HCT116 (cell line): Measurements from ENCODE around the gene KDM4D. TPM values are rescaled to one million over a fixed set of nuclear protein-coding genes. Genes with fewer than 3 reads are reported as not detected.
"Not testable (repeated sequence)": the region's sequence is repeated elsewhere in the genome, so short reads cannot be mapped to it uniquely, and the experiment has no call there.

Experiments used
- ATAC-seq: fragments of 200-7000 bp; cut with Tn5 transposase; 2 replicates; pipeline ENCODE4 v1.9.1; 2020; ENCODE audit warnings: mild to moderate bottlenecking, moderate library complexity
- BruUV-seq: library from RNA; stranded (reverse); fragments of 400-500 nt; replicated peaks from 2 replicates; lab custom pipeline; 2021; lab: Mats Ljungman, UMichigan
- CTCF ChIA-PET: fragments of 300-600 bp; sonication (Branson Sonifier 250); formaldehyde crosslinking; loops from one replicate; lab custom pipeline; 2021; ENCODE audit warnings: antibody characterized with exemption; lab: Charles Lee
- POLR2A ChIA-PET: fragments of 300-600, 350-600 bp; sonication (Branson Sonifier 250); formaldehyde crosslinking; loops from one replicate; lab custom pipeline; 2021; ENCODE audit warnings: antibody characterized with exemption; lab: Charles Lee
- RAD21 ChIA-PET, 2 experiments: fragments of 300-600 bp; sonication (Branson Sonifier 250); formaldehyde crosslinking; loops; one replicate each; lab custom pipeline; 2023; ENCODE audit warnings: low total read pairs in 2 of 2; ENCODE audit not compliant: uncharacterized antibody in 2 of 2, unreplicated experiment in 2 of 2, low non-redundant PET in 1 of 2; lab: Charles Lee
- DNase-seq: peaks from one replicate; pipeline ENCODE4 v3.0.0-alpha.2; 2010; ENCODE audit warnings: low read depth, low spot score
- H2AFZ ChIP-seq: fragments of 200-600 bp; shearing (Covaris generic), sonication (generic); 2 replicates; pipeline ENCODE4 v1.6.1; 2017; ENCODE audit warnings: low read depth, mixed run types, mixed read lengths, antibody characterized with exemption, low read length; ENCODE audit not compliant: poor library complexity, severe bottlenecking
- H3K27ac ChIP-seq: 2 replicates; pipeline ENCODE4 v1.5.1; 2012; ENCODE audit warnings: low read depth, low read length
- H3K27me3 ChIP-seq: fragments of 200-600 bp; sonication (generic); 2 replicates; pipeline ENCODE4 v1.6.1; 2016; ENCODE audit warnings: mixed run types, low read length, mixed read lengths; ENCODE audit not compliant: insufficient read depth
- H3K36me3 ChIP-seq, 2 experiments: fragments of 200-500 bp in 1 of 2; fragments of 200-600 bp in 1 of 2; sonication (Bioruptor generic) in 1 of 2; sonication (generic) in 1 of 2; 2 replicates each; pipeline versions ENCODE4 v1.5.1 to v1.6.1; 2014 to 2016; ENCODE audit warnings: low read length in 2 of 2, inconsistent platforms in 1 of 2, mixed read lengths in 1 of 2, mixed run types in 1 of 2; ENCODE audit not compliant: insufficient read depth in 2 of 2, control insufficient read depth in 1 of 2
- H3K4me1 ChIP-seq, 2 experiments: fragments of 200-600 bp in 1 of 2; sonication (generic) in 1 of 2; 2 replicates each; pipeline versions ENCODE4 v1.5.1 to v1.6.1; 2012 to 2017; ENCODE audit warnings: low read length in 2 of 2, inconsistent platforms in 1 of 2, mild to moderate bottlenecking in 1 of 2, mixed read lengths in 1 of 2, mixed run types in 1 of 2, moderate library complexity in 1 of 2; ENCODE audit not compliant: insufficient read depth in 2 of 2, control insufficient read depth in 1 of 2
- H3K4me2 ChIP-seq: fragments of 200-600 bp; sonication (generic); 2 replicates; pipeline ENCODE4 v1.6.1; 2017; ENCODE audit warnings: mixed run types, low read length, mixed read lengths
- H3K4me3 ChIP-seq, 2 experiments: fragments of 200-600 bp in 1 of 2; sonication (generic) in 1 of 2; replicated peaks in 1 of 2; 2 replicates each; pipeline ENCODE4 v1.5.1; 2011 to 2016; ENCODE audit warnings: low read length in 2 of 2, control low read depth in 1 of 2, low read depth in 1 of 2, mild to moderate bottlenecking in 1 of 2, mixed read lengths in 1 of 2, mixed run types in 1 of 2
- H3K79me2 ChIP-seq: fragments of 200-600 bp; sonication (generic); 2 replicates; pipeline ENCODE4 v1.6.1; 2017; ENCODE audit warnings: mild to moderate bottlenecking, mixed run types, low read length, moderate library complexity, mixed read lengths; ENCODE audit not compliant: insufficient read depth
- H3K9ac ChIP-seq: fragments of 200-600 bp; sonication (generic); 2 replicates; pipeline ENCODE4 v1.6.1; 2016; ENCODE audit warnings: low read length, mixed read lengths
- H3K9me2 ChIP-seq: fragments of 200-600 bp; sonication (generic), shearing (Covaris generic); 2 replicates; pipeline ENCODE4 v1.6.1; 2017; ENCODE audit warnings: mixed run types, mild to moderate bottlenecking, moderate library complexity; ENCODE audit not compliant: insufficient read depth
- H3K9me3 ChIP-seq, 2 experiments: fragments of 200-500 bp in 1 of 2; fragments of 200-600 bp in 1 of 2; sonication (Bioruptor generic) in 1 of 2; sonication (generic) in 1 of 2; 2 replicates each; pipeline ENCODE4 v1.6.1; 2014 to 2017; ENCODE audit warnings: low read length in 2 of 2, mixed read lengths in 2 of 2, inconsistent platforms in 1 of 2, low read depth in 1 of 2, mild to moderate bottlenecking in 1 of 2, mixed run types in 1 of 2, moderate library complexity in 1 of 2; ENCODE audit not compliant: control insufficient read depth in 1 of 2, insufficient read depth in 1 of 2
- H4K20me1 ChIP-seq: fragments of 200-600 bp; sonication (generic), shearing (Covaris generic); 2 replicates; pipeline ENCODE4 v1.6.1; 2017; ENCODE audit warnings: mixed run types, mild to moderate bottlenecking, moderate library complexity; ENCODE audit not compliant: insufficient read depth
- CEBPB ChIP-seq: IDR thresholded peaks from 2 replicates; pipeline ENCODE4 v1.6.1; 2012; ENCODE audit warnings: low read depth
- RAD21 ChIP-seq: IDR thresholded peaks from 2 replicates; pipeline ENCODE4 v1.6.1; 2012; ENCODE audit warnings: low read depth, mild to moderate bottlenecking
- REST ChIP-seq: IDR thresholded peaks from 2 replicates; pipeline ENCODE4 v1.6.1; 2012; ENCODE audit warnings: low read depth
- SIN3A ChIP-seq: IDR thresholded peaks from 2 replicates; pipeline ENCODE4 v1.6.1; 2012; ENCODE audit warnings: low read depth
- SP1 ChIP-seq: IDR thresholded peaks from 2 replicates; pipeline ENCODE4 v1.6.1; 2012; ENCODE audit warnings: low read depth
- SRF ChIP-seq: IDR thresholded peaks from 2 replicates; pipeline ENCODE4 v1.6.1; 2012; ENCODE audit warnings: low read depth
- YY1 ChIP-seq: IDR thresholded peaks from 2 replicates; pipeline ENCODE4 v1.6.1; 2011; ENCODE audit warnings: low read length, low read depth, moderate library complexity, mild to moderate bottlenecking; ENCODE audit not compliant: insufficient replicate concordance; ENCODE audit errors: extremely low read depth
- intact Hi-C: fragments of 100-400 bp; cut with micrococcal nuclease; formaldehyde crosslinking; loops from 2 replicates; pipeline ENCODE4 v1.10.0; 2022
- total RNA-seq: library from RNA; stranded (reverse); gene quantifications from one replicate; pipeline ENCODE4 v1.2.1, GENCODE V29; 2021; ENCODE audit not compliant: unreplicated experiment

KDM4D gene
- total RNA-seq, 1 experiment from 2014 or later: 2.1 TPM

- no peaks in the 10 kb centered on the region for H3K27me3 ChIP-seq
- intact Hi-C loops: no loop called here
- no peak overlapping the region for H3K4me3 ChIP-seq
- peaks cover 13 to 17% of the 10 kb centered on the region in 2 experiments; a peak in 3 of 4 replicates for H3K4me1 ChIP-seq
- no peak overlapping the region for H3K4me2 ChIP-seq
- no TSS peak for BruUV-seq
- H4K20me1 ChIP-seq: no peaks in the 10 kb centered on the region
- no peaks in the 10 kb centered on the region for H3K36me3 ChIP-seq
- POLR2A ChIA-PET: no interaction called here
- H3K79me2 ChIP-seq: no peaks in the 10 kb centered on the region
- CTCF ChIA-PET: no interaction called here
- H3K9me3 ChIP-seq: no peaks in the 10 kb centered on the region
- ATAC-seq: no peak
- RAD21 ChIA-PET: no interaction called here
- TF ChIP-seq RAD21: no peak
- no peak for TF ChIP-seq CEBPB
- no peak for TF ChIP-seq SRF
- TF ChIP-seq YY1: no peak
- no peak for TF ChIP-seq SP1
- no peak for TF ChIP-seq REST
- TF ChIP-seq SIN3A: no peak
- H3K27ac ChIP-seq: no peak overlapping the region
- H3K9ac ChIP-seq: no peak overlapping the region
- no peaks in the 10 kb centered on the region for H3K9me2 ChIP-seq
- DNase-seq: no peak
- H2AFZ ChIP-seq: no peak overlapping the region
Measured at GRCh38 chr11:94928117-94928990, 45.2 kb upstream of the KDM4D start.

DNA sequence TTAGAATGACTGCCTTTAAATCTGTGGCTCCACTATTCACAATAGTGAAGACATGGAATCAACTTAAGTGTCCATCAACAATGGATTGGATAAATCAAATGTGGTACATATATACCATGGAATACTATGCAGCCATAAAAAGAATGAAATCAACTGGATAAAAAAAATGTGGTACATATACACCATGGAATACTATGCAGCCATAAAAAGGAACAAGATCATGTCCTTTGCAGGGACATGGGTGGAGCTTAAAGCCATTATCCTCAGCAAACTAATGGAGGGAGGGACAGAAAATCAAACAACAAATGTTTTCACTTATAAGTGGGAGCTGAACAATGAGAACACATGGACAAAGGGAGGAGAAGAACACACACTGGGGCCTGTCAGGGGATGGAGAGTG lies 41.4 kb upstream of the KDM4D start:
- intact Hi-C loops, H3K4me2 ChIP-seq, H4K20me1 ChIP-seq, H2AFZ ChIP-seq, H3K27me3 ChIP-seq, H3K9ac ChIP-seq, DNase-seq, H3K9me2 ChIP-seq, BruUV-seq, POLR2A ChIA-PET, H3K4me1 ChIP-seq, H3K4me3 ChIP-seq, H3K27ac ChIP-seq, RAD21 ChIA-PET, H3K36me3 ChIP-seq, H3K79me2 ChIP-seq, ATAC-seq, H3K9me3 ChIP-seq, CTCF ChIA-PET: not testable (repeated sequence)
